ENCODE results near the gene KAT6B. TPM values are rescaled to one million over a fixed set of nuclear protein-coding genes. Genes with fewer than 3 reads are reported as not detected.
"Not testable (repeated sequence)": the region's sequence is repeated elsewhere in the genome, so short reads cannot be mapped to it uniquely, and the experiment has no call there.

Gene KAT6B
- total RNA-seq, 8 experiments from 2014 or later, result 13.2 to 52.3 (median 20.8) TPM

DNA sequence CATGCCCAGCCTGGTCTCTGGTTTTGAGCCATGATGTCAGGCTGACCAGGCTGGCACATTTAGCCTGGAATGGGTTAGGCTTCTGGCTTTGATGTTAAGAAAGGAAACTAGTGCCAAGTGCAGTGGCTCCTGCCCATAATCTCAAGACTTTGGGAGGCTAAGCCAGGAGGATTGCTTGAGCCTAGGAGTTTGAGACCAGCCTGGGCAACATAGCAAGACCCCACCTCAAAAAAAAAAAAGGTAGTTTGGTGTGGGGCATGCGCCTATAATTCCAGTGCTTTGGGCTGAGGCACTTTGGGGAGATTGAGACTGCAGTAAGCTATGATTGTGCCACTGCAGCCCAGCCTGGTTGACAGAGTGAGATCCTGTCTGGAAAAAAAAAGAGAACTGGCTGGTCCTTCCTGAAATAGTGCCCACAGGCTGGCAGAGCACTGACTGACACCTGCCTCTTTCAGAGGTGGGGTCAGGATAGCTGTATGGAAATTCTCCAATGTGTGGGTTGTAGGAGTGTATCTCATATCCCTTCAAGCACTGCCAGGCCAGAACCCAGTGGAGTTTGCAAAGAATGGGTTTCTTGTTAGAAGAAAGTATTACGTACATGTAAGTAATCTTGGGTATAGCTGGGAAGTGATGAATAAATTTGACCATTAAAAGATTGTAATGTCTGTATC, 61.3 kb downstream of the KAT6B start:
- 80 to 100% (median 100%) methylated on average over 1 to 2 of the region's 2 CpGs; no CpG with 5 or more reads in 1 of the 10 experiments for WGBS, 10 experiments
- in situ Hi-C loops (cut with MboI; ENCODE audit: low pct_unique_long_range_greater_than_20kb in 2 of 9, low sequenced_read_pairs in 9 of 9, unreplicated experiment in 9 of 9), result no loop called here
- H3K4me3 ChIP-seq, result no peak overlapping the region
- ATAC-seq (replicated peaks in 6 of 8), result no peak
- H3K4me1 ChIP-seq (replicated peaks in 1 of 2), result peaks cover 3 to 20% of the 10 kb centered on the region in 2 donors
- no peak overlapping the region for H3K27ac ChIP-seq

DNA sequence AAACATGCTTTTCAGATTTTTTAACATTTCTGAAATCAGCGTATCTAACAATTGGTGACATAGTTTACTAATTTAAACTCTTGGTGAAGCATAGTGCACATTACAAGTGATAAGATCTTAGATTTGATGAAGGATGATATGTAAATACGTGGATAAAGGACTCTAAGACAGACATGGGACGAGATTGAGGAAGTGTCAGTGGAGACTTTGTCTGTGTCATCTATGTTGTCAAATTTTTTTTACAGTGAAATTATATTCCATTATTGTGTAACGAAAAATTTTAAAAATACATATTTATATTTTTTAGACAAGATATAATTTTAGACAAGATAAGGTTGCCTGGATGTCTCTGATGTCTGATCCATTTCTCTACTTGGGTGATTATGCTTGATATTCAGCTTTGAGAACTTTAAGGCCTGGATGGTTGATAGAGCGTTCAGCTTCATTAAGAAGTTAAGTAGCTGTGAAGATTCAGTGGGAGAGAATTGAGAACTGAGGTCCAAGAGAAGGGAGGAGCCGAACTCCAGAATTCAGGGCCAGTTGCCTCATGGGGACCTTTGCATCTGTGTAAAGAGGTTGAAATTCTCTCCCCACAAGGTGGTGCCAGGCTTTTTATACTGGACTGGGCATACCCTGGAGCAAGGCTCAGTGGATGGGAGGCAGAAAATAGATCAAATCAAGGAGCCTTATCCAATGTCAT, 62.7 kb downstream of the KAT6B start:
- in situ Hi-C loops (cut with MboI; ENCODE audit: low pct_unique_long_range_greater_than_20kb in 2 of 9, low sequenced_read_pairs in 9 of 9, unreplicated experiment in 9 of 9), result no loop called here
- Histone ChIP-seq H3K27ac (no peak overlapping the region), H3K4me1 (replicated peaks in 1 of 2) (peaks cover 3 to 7% of the 10 kb centered on the region in 2 donors), H3K4me3 (no peak overlapping the region)
- WGBS, 10 experiments, result 77 to 100% (median 96%) methylated on average over 3 to 6 of the region's 6 CpGs
- peak in 6 of 8 experiments; percentile 32 to 76 (median 43) for ATAC-seq (replicated peaks in 6 of 8)

DNA sequence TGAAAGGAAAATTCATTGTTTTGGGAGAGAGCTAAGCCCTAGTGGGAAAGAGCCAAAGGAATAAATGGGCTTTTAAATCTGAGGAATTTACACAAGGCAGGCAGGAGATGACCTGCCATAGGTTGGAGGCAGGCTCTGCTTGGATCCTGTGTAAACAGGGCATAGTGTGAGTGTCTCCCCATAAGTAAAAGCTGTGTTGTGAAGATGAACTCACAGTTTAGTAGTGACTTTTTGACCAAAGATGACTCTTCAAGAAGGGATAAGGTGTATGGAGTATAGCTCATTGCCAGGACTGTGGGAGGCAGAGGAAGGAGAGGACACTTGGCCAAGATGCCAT, 63.2 kb downstream of the KAT6B start:
- H3K4me1 ChIP-seq (replicated peaks in 1 of 2), result peaks cover 2 to 3% of the 10 kb centered on the region in 2 donors
- in situ Hi-C loops (cut with MboI; ENCODE audit: low pct_unique_long_range_greater_than_20kb in 2 of 9, low sequenced_read_pairs in 9 of 9, unreplicated experiment in 9 of 9), result no loop called here
- H3K27ac ChIP-seq, result no peak overlapping the region
- peak in 1 of 8 experiments; percentile 18 for ATAC-seq (replicated peaks in 6 of 8)
- H3K4me3 ChIP-seq, result no peak overlapping the region

DNA sequence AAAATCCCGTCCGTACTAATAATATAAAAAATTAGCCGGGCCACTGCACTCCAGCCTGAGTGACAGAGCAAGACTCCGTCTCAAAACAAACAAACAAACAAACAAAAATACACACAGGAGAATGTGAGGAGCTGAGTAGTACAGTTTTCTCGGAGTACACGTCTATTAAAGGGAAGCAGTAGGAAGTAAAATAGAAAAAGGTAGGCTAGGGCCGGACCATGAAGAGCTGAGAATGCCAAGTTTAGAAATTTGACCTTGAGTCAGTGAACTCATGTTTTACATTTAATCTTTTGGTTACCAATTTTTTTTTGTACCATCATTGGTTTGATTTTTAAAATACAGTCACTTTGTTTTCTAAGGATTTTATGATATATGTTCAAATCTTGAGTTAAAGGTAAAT, 64.1 kb downstream of the KAT6B start:
- ATAC-seq (replicated peaks in 6 of 8), result no peak
- 75 to 100% (median 96%) methylated on average over 2 to 7 of the region's 7 CpGs; no CpG with 5 or more reads in 1 of the 10 experiments for WGBS, 10 experiments
- Histone ChIP-seq H3K4me3 (no peak overlapping the region), H3K4me1 (replicated peaks in 1 of 2) (peaks cover 0 to 3% of the 10 kb centered on the region in 2 donors), H3K27ac (no peak overlapping the region)
- in situ Hi-C loops (cut with MboI; ENCODE audit: low pct_unique_long_range_greater_than_20kb in 2 of 9, low sequenced_read_pairs in 9 of 9, unreplicated experiment in 9 of 9), result no loop called here

DNA sequence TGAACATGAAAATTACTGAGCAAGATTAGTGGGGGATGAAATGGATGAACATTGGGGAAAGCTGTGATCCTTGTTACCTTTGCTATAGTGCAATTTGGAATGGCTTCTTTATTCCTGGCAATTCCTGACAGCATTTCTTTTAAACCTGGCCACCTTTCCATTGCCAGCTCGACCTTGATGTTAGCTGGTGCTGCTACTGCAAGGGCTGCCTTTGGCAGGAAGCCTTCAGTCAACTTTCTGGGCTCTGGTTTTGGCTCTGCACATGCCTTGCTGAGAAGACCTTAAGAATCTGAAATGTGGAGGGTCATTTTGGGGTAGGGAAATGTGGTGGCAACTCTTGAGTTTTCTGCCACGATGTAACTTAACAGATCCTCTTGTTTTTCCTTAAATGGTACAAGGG, 64.7 kb downstream of the KAT6B start:
- Histone ChIP-seq H3K27ac (no peak overlapping the region), H3K4me3 (no peak overlapping the region), H3K4me1 (replicated peaks in 1 of 2) (peaks cover 0 to 3% of the 10 kb centered on the region in 2 donors)
- ATAC-seq (replicated peaks in 6 of 8), result no peak
- 7 to 95% (median 80%) methylated on average over 1 to 2 of the region's 2 CpGs; no CpG with 5 or more reads in 1 of the 10 experiments for WGBS, 10 experiments
- in situ Hi-C loops (cut with MboI; ENCODE audit: low pct_unique_long_range_greater_than_20kb in 2 of 9, low sequenced_read_pairs in 9 of 9, unreplicated experiment in 9 of 9), result no loop called here

DNA sequence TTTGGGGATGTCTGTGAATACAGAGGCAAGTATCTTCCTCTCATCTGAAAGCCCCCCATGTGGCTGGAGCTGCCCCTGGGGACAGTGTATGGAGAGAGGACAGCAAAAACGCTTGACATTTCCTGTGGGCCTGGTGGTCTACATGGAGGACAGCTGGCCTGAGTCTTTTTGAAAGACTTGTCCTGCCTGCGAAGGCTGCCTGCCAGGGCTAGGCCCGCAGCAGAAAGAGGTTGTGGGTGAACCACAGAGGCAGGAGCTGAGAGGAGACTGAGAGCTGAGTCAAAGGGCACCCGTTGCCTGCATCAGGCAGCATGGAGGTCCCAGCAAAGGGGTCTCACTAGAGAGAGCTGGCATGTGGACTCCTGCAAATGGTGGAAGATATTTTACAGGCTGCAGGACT, 66.4 kb downstream of the KAT6B start:
- Histone ChIP-seq H3K4me1 (replicated peaks in 1 of 2) (peaks cover 3 to 7% of the 10 kb centered on the region in 2 donors), H3K4me3 (no peak overlapping the region), H3K27ac (no peak overlapping the region)
- WGBS, 10 experiments, result 77 to 100% (median 82%) methylated on average over 1 to 4 of the region's 4 CpGs; no CpG with 5 or more reads in 7 of the 10 experiments
- ATAC-seq (replicated peaks in 6 of 8), result no peak
- in situ Hi-C loops (cut with MboI; ENCODE audit: low pct_unique_long_range_greater_than_20kb in 2 of 9, low sequenced_read_pairs in 9 of 9, unreplicated experiment in 9 of 9), result no loop called here

DNA sequence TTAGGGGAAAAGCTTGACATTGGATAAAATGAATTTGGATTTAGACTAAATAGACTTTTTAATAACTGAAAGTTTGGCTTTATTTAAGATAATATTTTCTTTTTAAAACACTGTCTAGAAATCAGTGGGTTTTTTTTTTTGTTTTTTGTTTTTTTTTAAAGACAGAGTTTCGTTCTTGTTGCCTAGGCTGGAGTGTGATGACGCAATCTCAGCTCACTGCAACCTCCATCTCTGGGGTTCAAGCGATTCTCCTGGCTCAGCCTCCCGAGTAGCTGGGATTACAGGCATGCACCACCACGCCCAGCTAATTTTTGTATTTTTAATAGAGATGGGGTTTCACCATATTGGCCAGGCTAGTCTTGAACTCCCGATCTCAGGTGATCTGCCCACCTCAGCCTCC, 66.9 kb downstream of the KAT6B start:
- ATAC-seq (replicated peaks in 6 of 8); H3K4me3 ChIP-seq; in situ Hi-C loops (cut with MboI; ENCODE audit: low pct_unique_long_range_greater_than_20kb in 2 of 9, low sequenced_read_pairs in 9 of 9, unreplicated experiment in 9 of 9); H3K4me1 ChIP-seq (replicated peaks in 1 of 2); H3K27ac ChIP-seq: not testable (repeated sequence)
- 83 to 100% (median 93%) methylated on average over 3 to 6 of the region's 6 CpGs; no CpG with 5 or more reads in 1 of the 10 experiments for WGBS, 10 experiments

DNA sequence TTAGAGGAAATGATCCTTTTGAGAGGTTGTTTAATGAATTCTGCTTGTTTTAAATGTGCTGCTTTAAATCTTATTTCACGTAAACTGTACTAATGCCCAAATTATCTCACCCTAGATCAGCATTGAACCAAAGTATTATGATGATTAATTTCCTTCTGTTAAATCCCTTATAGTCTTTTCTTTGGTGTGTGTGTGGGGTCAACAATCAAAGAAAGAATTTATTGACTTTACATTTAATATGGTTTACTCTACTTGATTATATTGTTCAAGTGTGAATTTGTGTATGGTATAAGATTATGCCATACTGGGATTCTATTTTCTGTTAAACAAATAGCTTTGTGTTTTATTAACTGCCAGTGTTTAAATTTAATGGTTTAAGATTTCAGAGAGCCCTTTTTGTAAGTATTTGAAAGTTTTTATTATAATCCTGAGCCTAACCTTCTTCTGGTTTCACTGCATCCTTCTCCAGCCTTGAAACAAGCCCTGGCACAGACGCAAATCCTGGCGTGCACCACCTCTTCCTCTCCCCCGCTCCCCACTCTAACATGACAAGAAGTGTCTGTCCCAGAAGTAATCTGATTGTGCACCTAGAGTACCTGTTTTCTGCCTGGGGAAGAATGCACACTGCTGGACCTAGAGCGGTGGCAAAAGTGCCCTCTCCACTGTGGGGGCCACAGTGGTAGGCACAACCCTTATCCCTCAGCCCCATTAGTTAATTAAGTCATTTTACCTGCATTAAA, 70.6 kb downstream of the KAT6B start:
- no peak for ATAC-seq (replicated peaks in 6 of 8)
- Histone ChIP-seq H3K4me1 (replicated peaks in 1 of 2) (peaks cover 10 to 26% of the 10 kb centered on the region in 2 donors), H3K27ac (no peak overlapping the region), H3K4me3 (no peak overlapping the region)
- WGBS, 10 experiments, result 43 to 100% (median 83%) methylated on average over 1 to 4 of the region's 5 CpGs; no CpG with 5 or more reads in 1 of the 10 experiments
- in situ Hi-C loops (cut with MboI; ENCODE audit: low pct_unique_long_range_greater_than_20kb in 2 of 9, low sequenced_read_pairs in 9 of 9, unreplicated experiment in 9 of 9), result no loop called here

DNA sequence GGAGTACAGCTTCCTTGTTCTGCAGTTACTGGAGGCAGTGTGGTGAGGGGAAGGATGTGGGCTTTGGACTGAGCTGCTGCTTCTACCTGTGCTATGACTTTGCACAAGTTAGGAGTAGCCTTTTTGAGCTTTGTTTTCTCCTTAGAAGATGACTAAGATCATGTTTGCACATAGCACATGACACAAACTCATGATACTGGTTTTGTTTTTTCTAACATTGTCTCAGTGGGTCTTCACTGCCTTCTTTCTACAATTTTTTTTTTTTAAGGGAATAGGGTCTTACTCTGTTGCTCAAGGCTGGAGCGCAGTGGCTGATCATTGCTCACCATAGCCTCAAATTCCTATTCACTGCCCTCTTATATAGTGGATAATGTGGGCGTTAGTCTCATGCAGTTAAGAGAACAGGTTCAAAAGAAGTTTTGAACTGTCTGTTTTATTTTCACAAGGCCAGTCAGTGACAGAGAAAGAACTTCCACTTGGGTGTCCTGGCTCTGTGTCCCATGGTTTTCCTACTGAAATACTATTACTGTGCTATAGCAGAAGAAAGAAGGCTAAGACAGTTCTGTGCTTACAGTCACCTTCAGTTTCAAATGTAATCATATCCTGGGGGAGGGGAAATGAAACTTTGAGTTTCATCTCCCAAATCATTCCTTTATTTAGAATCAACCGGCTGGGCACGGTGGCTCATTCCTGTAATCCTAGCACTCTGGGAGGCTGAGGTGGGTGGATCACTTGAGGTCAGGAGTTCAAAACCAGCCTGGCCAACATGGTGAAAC, 72.0 kb downstream of the KAT6B start:
- 80 to 100% (median 92%) methylated on average over 1 to 4 of the region's 4 CpGs; no CpG with 5 or more reads in 1 of the 10 experiments for WGBS, 10 experiments
- ATAC-seq (replicated peaks in 6 of 8), result peak in 1 of 8 experiments; percentile 48
- no peak overlapping the region for H3K4me3 ChIP-seq
- H3K27ac ChIP-seq, result no peak overlapping the region
- H3K4me1 ChIP-seq (replicated peaks in 1 of 2), result peaks cover 10 to 34% of the 10 kb centered on the region in 2 donors
- in situ Hi-C loops (cut with MboI; ENCODE audit: low pct_unique_long_range_greater_than_20kb in 2 of 9, low sequenced_read_pairs in 9 of 9, unreplicated experiment in 9 of 9), result no loop called here

DNA sequence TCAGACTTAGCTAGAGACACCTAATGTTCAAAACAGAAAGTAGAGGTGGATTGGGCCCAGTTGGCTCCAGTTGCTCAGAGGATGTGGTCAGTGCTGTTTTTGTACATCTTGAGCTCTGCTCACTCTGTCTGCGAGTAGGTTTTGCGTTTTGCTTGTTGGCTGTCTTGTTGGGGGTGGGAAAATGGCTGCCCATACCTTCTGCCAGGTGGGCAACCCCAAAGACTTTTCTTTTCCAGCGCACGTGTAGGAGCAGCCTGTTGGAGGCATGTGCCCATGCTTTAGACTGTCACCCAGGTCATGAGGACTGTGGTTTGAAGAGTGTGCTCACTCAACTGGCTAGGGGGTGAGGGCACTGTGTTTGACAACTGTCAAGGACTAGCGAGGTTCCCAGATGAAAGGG, 73.9 kb downstream of the KAT6B start:
- WGBS, 10 experiments, result 86 to 100% (median 100%) methylated on average over 1 to 5 of the region's 5 CpGs; no CpG with 5 or more reads in 3 of the 10 experiments
- Histone ChIP-seq H3K27ac (no peak overlapping the region), H3K4me1 (replicated peaks in 1 of 2) (peaks cover 10 to 34% of the 10 kb centered on the region in 2 donors), H3K4me3 (no peak overlapping the region)
- in situ Hi-C loops (cut with MboI; ENCODE audit: low pct_unique_long_range_greater_than_20kb in 2 of 9, low sequenced_read_pairs in 9 of 9, unreplicated experiment in 9 of 9), result no loop called here
- no peak for ATAC-seq (replicated peaks in 6 of 8)

DNA sequence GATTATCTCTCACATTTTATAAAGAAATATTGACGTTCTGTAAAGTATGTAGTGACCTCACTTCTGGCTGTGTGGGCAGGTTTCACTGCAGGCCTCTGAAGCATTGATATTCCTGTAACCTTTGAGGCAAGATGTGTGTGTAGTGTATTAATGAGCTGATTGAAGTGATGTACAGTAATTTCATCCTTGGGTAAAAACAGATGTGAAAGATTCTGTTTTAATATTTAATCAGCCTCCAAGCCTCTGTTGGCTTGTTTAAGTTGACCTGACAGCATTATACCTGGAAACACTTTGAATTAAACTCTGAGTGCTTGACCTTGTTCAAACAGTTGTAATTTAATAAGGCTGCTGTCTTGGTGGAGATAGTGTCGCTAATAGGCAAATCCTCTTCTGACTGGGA, 74.9 kb downstream of the KAT6B start:
- peak in 5 of 8 experiments; percentile 58 to 87 (median 67) for ATAC-seq (replicated peaks in 6 of 8)
- in situ Hi-C loops (cut with MboI; ENCODE audit: low pct_unique_long_range_greater_than_20kb in 2 of 9, low sequenced_read_pairs in 9 of 9, unreplicated experiment in 9 of 9), result no loop called here
- Histone ChIP-seq H3K27ac (no peak overlapping the region), H3K4me1 (replicated peaks in 1 of 2) (peaks cover 10 to 33% of the 10 kb centered on the region in 2 donors), H3K4me3 (no peak overlapping the region)
- 57 to 100% (median 90%) methylated on average over 1 to 2 of the region's 2 CpGs; no CpG with 5 or more reads in 1 of the 10 experiments for WGBS, 10 experiments

DNA sequence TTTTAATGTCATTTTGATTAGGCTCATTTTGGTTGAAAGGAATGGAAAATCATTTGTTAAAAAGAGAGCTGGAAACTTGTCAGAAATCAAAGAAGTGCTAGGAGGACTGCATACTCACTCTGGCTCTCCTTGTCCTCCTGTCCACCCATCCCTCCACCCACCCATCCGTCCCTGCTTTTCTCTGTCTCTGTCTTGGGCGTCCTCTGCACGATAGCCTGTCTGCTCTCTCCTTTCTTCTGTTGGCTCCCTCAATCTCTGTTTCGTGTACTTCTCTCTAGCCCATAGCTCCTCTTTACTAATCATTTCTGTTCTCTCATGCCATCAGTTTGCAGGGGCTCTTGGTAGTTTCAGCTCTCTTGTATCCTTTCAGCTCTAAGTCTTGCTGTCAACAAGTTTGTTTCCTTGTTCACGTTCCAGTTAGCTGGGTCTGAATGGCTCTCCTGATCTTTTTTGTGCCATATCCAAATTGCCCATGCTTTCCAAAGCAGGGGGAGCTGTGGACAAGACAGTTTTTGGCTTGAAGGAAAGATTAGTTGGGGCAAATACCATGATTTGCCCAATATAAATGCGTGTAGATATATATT, 75.6 kb downstream of the KAT6B start:
- H3K27ac ChIP-seq, result no peak overlapping the region

More for the DNA sequence above, 75.6 kb downstream of the KAT6B start:
- WGBS, 10 experiments, result 7 to 100% (median 67%) methylated on average over 2 to 6 of the region's 6 CpGs; no CpG with 5 or more reads in 1 of the 10 experiments
- Histone ChIP-seq H3K4me3 (no peak overlapping the region), H3K4me1 (replicated peaks in 1 of 2) (peaks cover 10 to 27% of the 10 kb centered on the region in 2 donors)
- in situ Hi-C loops (cut with MboI; ENCODE audit: low pct_unique_long_range_greater_than_20kb in 2 of 9, low sequenced_read_pairs in 9 of 9, unreplicated experiment in 9 of 9), result no loop called here
- peak in 3 of 8 experiments; percentile 11 to 42 (median 29) for ATAC-seq (replicated peaks in 6 of 8)
